HCT116 (cell line): ENCODE measurements around the gene FBN1. TPM values are rescaled to one million over a fixed set of nuclear protein-coding genes. Genes with fewer than 3 reads are reported as not detected.

Source experiments
- ATAC-seq: fragments of 200-7000 bp; cut with Tn5 transposase; 2 replicates; pipeline ENCODE4 v1.9.1; 2020; ENCODE audit warnings: mild to moderate bottlenecking, moderate library complexity
- BruUV-seq: library from RNA; stranded (reverse); fragments of 400-500 nt; replicated peaks from 2 replicates; lab custom pipeline; 2021; lab: Mats Ljungman, UMichigan
- CTCF ChIA-PET: fragments of 300-600 bp; sonication (Branson Sonifier 250); formaldehyde crosslinking; loops from one replicate; lab custom pipeline; 2021; ENCODE audit warnings: antibody characterized with exemption; lab: Charles Lee
- POLR2A ChIA-PET: fragments of 300-600, 350-600 bp; sonication (Branson Sonifier 250); formaldehyde crosslinking; loops from one replicate; lab custom pipeline; 2021; ENCODE audit warnings: antibody characterized with exemption; lab: Charles Lee
- RAD21 ChIA-PET, 2 experiments: fragments of 300-600 bp; sonication (Branson Sonifier 250); formaldehyde crosslinking; loops; one replicate each; lab custom pipeline; 2023; ENCODE audit warnings: low total read pairs in 2 of 2; ENCODE audit not compliant: uncharacterized antibody in 2 of 2, unreplicated experiment in 2 of 2, low non-redundant PET in 1 of 2; lab: Charles Lee
- DNase-seq: peaks from one replicate; pipeline ENCODE4 v3.0.0-alpha.2; 2010; ENCODE audit warnings: low read depth, low spot score
- H2AFZ ChIP-seq: fragments of 200-600 bp; shearing (Covaris generic), sonication (generic); 2 replicates; pipeline ENCODE4 v1.6.1; 2017; ENCODE audit warnings: low read depth, mixed run types, mixed read lengths, antibody characterized with exemption, low read length; ENCODE audit not compliant: poor library complexity, severe bottlenecking
- H3K27ac ChIP-seq: 2 replicates; pipeline ENCODE4 v1.5.1; 2012; ENCODE audit warnings: low read depth, low read length
- H3K27me3 ChIP-seq: fragments of 200-600 bp; sonication (generic); 2 replicates; pipeline ENCODE4 v1.6.1; 2016; ENCODE audit warnings: mixed run types, low read length, mixed read lengths; ENCODE audit not compliant: insufficient read depth
- H3K36me3 ChIP-seq, 2 experiments: fragments of 200-500 bp in 1 of 2; fragments of 200-600 bp in 1 of 2; sonication (Bioruptor generic) in 1 of 2; sonication (generic) in 1 of 2; 2 replicates each; pipeline versions ENCODE4 v1.5.1 to v1.6.1; 2014 to 2016; ENCODE audit warnings: low read length in 2 of 2, inconsistent platforms in 1 of 2, mixed read lengths in 1 of 2, mixed run types in 1 of 2; ENCODE audit not compliant: insufficient read depth in 2 of 2, control insufficient read depth in 1 of 2
- H3K4me1 ChIP-seq, 2 experiments: fragments of 200-600 bp in 1 of 2; sonication (generic) in 1 of 2; 2 replicates each; pipeline versions ENCODE4 v1.5.1 to v1.6.1; 2012 to 2017; ENCODE audit warnings: low read length in 2 of 2, inconsistent platforms in 1 of 2, mild to moderate bottlenecking in 1 of 2, mixed read lengths in 1 of 2, mixed run types in 1 of 2, moderate library complexity in 1 of 2; ENCODE audit not compliant: insufficient read depth in 2 of 2, control insufficient read depth in 1 of 2
- H3K4me2 ChIP-seq: fragments of 200-600 bp; sonication (generic); 2 replicates; pipeline ENCODE4 v1.6.1; 2017; ENCODE audit warnings: mixed run types, low read length, mixed read lengths
- H3K4me3 ChIP-seq, 2 experiments: fragments of 200-600 bp in 1 of 2; sonication (generic) in 1 of 2; replicated peaks in 1 of 2; 2 replicates each; pipeline ENCODE4 v1.5.1; 2011 to 2016; ENCODE audit warnings: low read length in 2 of 2, control low read depth in 1 of 2, low read depth in 1 of 2, mild to moderate bottlenecking in 1 of 2, mixed read lengths in 1 of 2, mixed run types in 1 of 2
- H3K79me2 ChIP-seq: fragments of 200-600 bp; sonication (generic); 2 replicates; pipeline ENCODE4 v1.6.1; 2017; ENCODE audit warnings: mild to moderate bottlenecking, mixed run types, low read length, moderate library complexity, mixed read lengths; ENCODE audit not compliant: insufficient read depth
- H3K9ac ChIP-seq: fragments of 200-600 bp; sonication (generic); 2 replicates; pipeline ENCODE4 v1.6.1; 2016; ENCODE audit warnings: low read length, mixed read lengths
- H3K9me2 ChIP-seq: fragments of 200-600 bp; sonication (generic), shearing (Covaris generic); 2 replicates; pipeline ENCODE4 v1.6.1; 2017; ENCODE audit warnings: mixed run types, mild to moderate bottlenecking, moderate library complexity; ENCODE audit not compliant: insufficient read depth
- H3K9me3 ChIP-seq, 2 experiments: fragments of 200-500 bp in 1 of 2; fragments of 200-600 bp in 1 of 2; sonication (Bioruptor generic) in 1 of 2; sonication (generic) in 1 of 2; 2 replicates each; pipeline ENCODE4 v1.6.1; 2014 to 2017; ENCODE audit warnings: low read length in 2 of 2, mixed read lengths in 2 of 2, inconsistent platforms in 1 of 2, low read depth in 1 of 2, mild to moderate bottlenecking in 1 of 2, mixed run types in 1 of 2, moderate library complexity in 1 of 2; ENCODE audit not compliant: control insufficient read depth in 1 of 2, insufficient read depth in 1 of 2
- H4K20me1 ChIP-seq: fragments of 200-600 bp; sonication (generic), shearing (Covaris generic); 2 replicates; pipeline ENCODE4 v1.6.1; 2017; ENCODE audit warnings: mixed run types, mild to moderate bottlenecking, moderate library complexity; ENCODE audit not compliant: insufficient read depth
- CBX3 ChIP-seq: IDR thresholded peaks from 2 replicates; pipeline ENCODE4 v1.6.1; 2012; ENCODE audit warnings: low read depth
- CEBPB ChIP-seq: IDR thresholded peaks from 2 replicates; pipeline ENCODE4 v1.6.1; 2012; ENCODE audit warnings: low read depth
- ELF1 ChIP-seq: IDR thresholded peaks from 2 replicates; pipeline ENCODE4 v1.6.1; 2012; ENCODE audit warnings: low read depth, borderline replicate concordance
- EZH2 ChIP-seq: fragments of 200-600 bp; sonication (generic); IDR thresholded peaks from 2 replicates; pipeline ENCODE4 v1.6.1; 2017; ENCODE audit warnings: antibody characterized with exemption, mixed run types
- FOSL1 ChIP-seq: IDR thresholded peaks from 2 replicates; pipeline ENCODE4 v1.6.1; 2012; ENCODE audit warnings: low read depth
- POLR2A ChIP-seq: IDR thresholded peaks from 2 replicates; pipeline ENCODE4 v1.7.0; 2011; ENCODE audit warnings: borderline replicate concordance; ENCODE audit not compliant: insufficient read depth, insufficient read length; ENCODE audit errors: extremely low read depth
- POLR2AphosphoS5 ChIP-seq: IDR thresholded peaks from 2 replicates; pipeline ENCODE4 v1.6.1; 2011; ENCODE audit warnings: mild to moderate bottlenecking, low read depth, low read length, moderate library complexity
- RAD21 ChIP-seq: IDR thresholded peaks from 2 replicates; pipeline ENCODE4 v1.6.1; 2012; ENCODE audit warnings: low read depth, mild to moderate bottlenecking
- SP1 ChIP-seq: IDR thresholded peaks from 2 replicates; pipeline ENCODE4 v1.6.1; 2012; ENCODE audit warnings: low read depth
- SRF ChIP-seq: IDR thresholded peaks from 2 replicates; pipeline ENCODE4 v1.6.1; 2012; ENCODE audit warnings: low read depth
- TCF7L2 ChIP-seq: IDR thresholded peaks from 2 replicates; pipeline ENCODE4 v1.7.0; 2011; ENCODE audit warnings: borderline replicate concordance, inconsistent platforms; ENCODE audit not compliant: insufficient read depth, insufficient read length; ENCODE audit errors: extremely low read depth
- YY1 ChIP-seq: IDR thresholded peaks from 2 replicates; pipeline ENCODE4 v1.6.1; 2011; ENCODE audit warnings: low read length, low read depth, moderate library complexity, mild to moderate bottlenecking; ENCODE audit not compliant: insufficient replicate concordance; ENCODE audit errors: extremely low read depth
- ZBTB33 ChIP-seq: IDR thresholded peaks from 2 replicates; pipeline ENCODE4 v1.6.1; 2011; ENCODE audit warnings: mild to moderate bottlenecking, low read length, moderate library complexity; ENCODE audit not compliant: insufficient replicate concordance; ENCODE audit errors: extremely low read depth
- ZFX ChIP-seq: fragments of 450-650 bp; IDR thresholded peaks from 2 replicates; pipeline ENCODE4 v1.6.1; 2017
- intact Hi-C: fragments of 100-400 bp; cut with micrococcal nuclease; formaldehyde crosslinking; loops from 2 replicates; pipeline ENCODE4 v1.10.0; 2022
- total RNA-seq: library from RNA; stranded (reverse); gene quantifications from one replicate; pipeline ENCODE4 v1.2.1, GENCODE V29; 2021; ENCODE audit not compliant: unreplicated experiment
- TF ChIP-seq, protein P1 (sequence below): IDR thresholded peaks from 2 replicates; pipeline ENCODE4 v1.6.1; 2012
- TF ChIP-seq, protein P2 (sequence below): IDR thresholded peaks from 2 replicates; pipeline ENCODE4 v1.6.1; 2012
- TF ChIP-seq, protein P3 (sequence below), 3 experiments: fragments of 200-600 bp in 1 of 3; sonication (generic) in 1 of 3; IDR thresholded peaks in 2 of 3; conservative IDR thresholded peaks in 1 of 3; 2 replicates each; pipeline ENCODE4 v1.5.1; 2012 to 2017; ENCODE audit warnings: low read depth in 2 of 3, low read length in 2 of 3, antibody characterized with exemption in 1 of 3, borderline replicate concordance in 1 of 3, control low read depth in 1 of 3, mild to moderate bottlenecking in 1 of 3, mixed read lengths in 1 of 3, mixed run types in 1 of 3, moderate library complexity in 1 of 3; ENCODE audit not compliant: insufficient read depth in 1 of 3

FBN1 gene
- total RNA-seq, 1 experiment from 2014 or later, result 1.7 TPM

DNA sequence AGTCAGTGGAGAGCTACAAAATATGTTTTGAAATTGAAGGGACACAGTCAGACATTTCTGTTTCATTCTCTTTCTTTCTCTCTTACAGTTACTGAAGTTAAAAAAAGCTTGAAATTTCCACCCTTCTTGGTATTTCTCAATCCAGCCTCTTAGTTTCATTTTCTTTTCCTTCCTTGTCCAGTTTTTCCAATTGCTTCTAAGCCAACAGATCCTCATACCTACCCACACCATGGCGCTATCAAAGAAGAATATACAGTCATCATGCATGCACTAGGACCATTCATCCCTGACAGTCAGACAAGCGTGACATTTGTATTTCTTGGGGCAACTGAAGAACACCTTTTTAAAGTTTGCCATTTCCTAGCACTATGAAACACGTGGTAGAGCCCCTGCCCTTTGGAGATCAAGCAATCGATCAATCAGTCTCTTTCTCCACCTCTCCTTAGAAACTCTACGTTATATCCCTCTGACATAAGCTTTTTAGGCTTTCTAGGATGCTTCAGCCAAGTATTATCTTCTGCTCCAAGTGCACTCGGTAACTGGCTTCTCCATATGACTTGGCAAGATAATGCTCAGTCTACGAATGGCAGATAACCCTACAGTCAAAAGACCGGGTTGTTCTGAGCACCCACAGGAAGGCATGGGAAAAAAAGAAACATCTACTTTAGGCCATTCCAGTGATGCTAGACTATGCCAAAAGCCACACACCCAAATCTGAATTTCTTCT lies 65.4 kb downstream of the FBN1 start:
- Histone ChIP-seq H3K27ac (no peak overlapping the region), H3K4me2 (no peak overlapping the region), H3K9me3 (no peaks in the 10 kb centered on the region), H2AFZ (no peak overlapping the region), H3K36me3 (no peaks in the 10 kb centered on the region), H4K20me1 (no peaks in the 10 kb centered on the region), H3K9me2 (no peaks in the 10 kb centered on the region), H3K9ac (no peak overlapping the region), H3K4me1 (no peaks in the 10 kb centered on the region), H3K79me2 (no peaks in the 10 kb centered on the region), H3K4me3 (no peak overlapping the region), H3K27me3 (no peaks in the 10 kb centered on the region)
- RAD21 ChIA-PET, result no interaction called here
- DNase-seq, result no peak
- TF ChIP-seq, protein P1, sequence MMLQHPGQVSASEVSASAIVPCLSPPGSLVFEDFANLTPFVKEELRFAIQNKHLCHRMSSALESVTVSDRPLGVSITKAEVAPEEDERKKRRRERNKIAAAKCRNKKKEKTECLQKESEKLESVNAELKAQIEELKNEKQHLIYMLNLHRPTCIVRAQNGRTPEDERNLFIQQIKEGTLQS, result no peak
- TF ChIP-seq CBX3 (no peak), RAD21 (no peak), CEBPB (no peak), SP1 (no peak), ELF1 (no peak), YY1 (no peak), ZFX (no peak), POLR2AphosphoS5 (no peak), POLR2A (no peak), FOSL1 (no peak)
- BruUV-seq, result no TSS peak
- ATAC-seq, result no peak
- CTCF ChIA-PET, result no interaction called here
- intact Hi-C loops, result no loop called here
- POLR2A ChIA-PET, result no interaction called here

- no peak overlapping the region for H3K4me2 ChIP-seq
- CTCF ChIA-PET, result no interaction called here
- no TSS peak for BruUV-seq
- no peaks in the 10 kb centered on the region for H4K20me1 ChIP-seq
- no peak overlapping the region for H3K4me3 ChIP-seq
- H3K27ac ChIP-seq, result no peak overlapping the region
- ATAC-seq, result no peak
- no peak overlapping the region for H2AFZ ChIP-seq
- H3K9me2 ChIP-seq, result no peaks in the 10 kb centered on the region
- no peaks in the 10 kb centered on the region for H3K79me2 ChIP-seq
- no peaks in the 10 kb centered on the region for H3K27me3 ChIP-seq
- H3K4me1 ChIP-seq, result no peaks in the 10 kb centered on the region
- intact Hi-C loops, result no loop called here
- no peaks in the 10 kb centered on the region for H3K9me3 ChIP-seq
- POLR2A ChIA-PET, result no interaction called here
- no peak for DNase-seq
- H3K36me3 ChIP-seq, result no peaks in the 10 kb centered on the region
- no peak overlapping the region for H3K9ac ChIP-seq
- RAD21 ChIA-PET, result no interaction called here
- TF ChIP-seq EZH2, result no peak
- no peak for TF ChIP-seq FOSL1
- no peak for TF ChIP-seq TCF7L2
- no peak for TF ChIP-seq SRF
- TF ChIP-seq, protein P2, sequence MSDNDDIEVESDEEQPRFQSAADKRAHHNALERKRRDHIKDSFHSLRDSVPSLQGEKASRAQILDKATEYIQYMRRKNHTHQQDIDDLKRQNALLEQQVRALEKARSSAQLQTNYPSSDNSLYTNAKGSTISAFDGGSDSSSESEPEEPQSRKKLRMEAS, result no peak
- TF ChIP-seq, protein P3, sequence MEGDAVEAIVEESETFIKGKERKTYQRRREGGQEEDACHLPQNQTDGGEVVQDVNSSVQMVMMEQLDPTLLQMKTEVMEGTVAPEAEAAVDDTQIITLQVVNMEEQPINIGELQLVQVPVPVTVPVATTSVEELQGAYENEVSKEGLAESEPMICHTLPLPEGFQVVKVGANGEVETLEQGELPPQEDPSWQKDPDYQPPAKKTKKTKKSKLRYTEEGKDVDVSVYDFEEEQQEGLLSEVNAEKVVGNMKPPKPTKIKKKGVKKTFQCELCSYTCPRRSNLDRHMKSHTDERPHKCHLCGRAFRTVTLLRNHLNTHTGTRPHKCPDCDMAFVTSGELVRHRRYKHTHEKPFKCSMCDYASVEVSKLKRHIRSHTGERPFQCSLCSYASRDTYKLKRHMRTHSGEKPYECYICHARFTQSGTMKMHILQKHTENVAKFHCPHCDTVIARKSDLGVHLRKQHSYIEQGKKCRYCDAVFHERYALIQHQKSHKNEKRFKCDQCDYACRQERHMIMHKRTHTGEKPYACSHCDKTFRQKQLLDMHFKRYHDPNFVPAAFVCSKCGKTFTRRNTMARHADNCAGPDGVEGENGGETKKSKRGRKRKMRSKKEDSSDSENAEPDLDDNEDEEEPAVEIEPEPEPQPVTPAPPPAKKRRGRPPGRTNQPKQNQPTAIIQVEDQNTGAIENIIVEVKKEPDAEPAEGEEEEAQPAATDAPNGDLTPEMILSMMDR (IDR thresholded peaks at IDR 0.05 in 2 of 3, conservative IDR thresholded peaks at IDR 0.05 in 1 of 3; ENCODE audit: borderline replicate concordance in 1 of 3, insufficient read depth in 1 of 3, low read depth in 2 of 3, low read length in 2 of 3), result no peak
- TF ChIP-seq ZBTB33, result no peak
- TF ChIP-seq YY1, result no peak
- TF ChIP-seq, protein P1, result no peak
These were observed 66.5 kb downstream of the FBN1 start for GRCh38 chr15:48578965-48579364.
